ENCODE data around the gene PORCN.

PORCN gene

GRCh38 chrX:48559636-48560035 is 50.8 kb downstream of the PORCN start:
- H3K27ac ChIP-seq = no peak overlapping the region
- no peaks in the 10 kb centered on the region for H3K27me3 ChIP-seq (ENCODE audit: control insufficient read depth, insufficient read depth, low read length)
- H3K4me3 ChIP-seq (ENCODE audit: low read depth, low read length) = no peak overlapping the region
- no peaks in the 10 kb centered on the region for H3K9me3 ChIP-seq (ENCODE audit: control insufficient read depth, low read length)
- no peaks in the 10 kb centered on the region for H3K79me2 ChIP-seq
- no peak overlapping the region for H2AFZ ChIP-seq
- H3K9ac ChIP-seq = no peak overlapping the region
- TF ChIP-seq, protein P1, sequence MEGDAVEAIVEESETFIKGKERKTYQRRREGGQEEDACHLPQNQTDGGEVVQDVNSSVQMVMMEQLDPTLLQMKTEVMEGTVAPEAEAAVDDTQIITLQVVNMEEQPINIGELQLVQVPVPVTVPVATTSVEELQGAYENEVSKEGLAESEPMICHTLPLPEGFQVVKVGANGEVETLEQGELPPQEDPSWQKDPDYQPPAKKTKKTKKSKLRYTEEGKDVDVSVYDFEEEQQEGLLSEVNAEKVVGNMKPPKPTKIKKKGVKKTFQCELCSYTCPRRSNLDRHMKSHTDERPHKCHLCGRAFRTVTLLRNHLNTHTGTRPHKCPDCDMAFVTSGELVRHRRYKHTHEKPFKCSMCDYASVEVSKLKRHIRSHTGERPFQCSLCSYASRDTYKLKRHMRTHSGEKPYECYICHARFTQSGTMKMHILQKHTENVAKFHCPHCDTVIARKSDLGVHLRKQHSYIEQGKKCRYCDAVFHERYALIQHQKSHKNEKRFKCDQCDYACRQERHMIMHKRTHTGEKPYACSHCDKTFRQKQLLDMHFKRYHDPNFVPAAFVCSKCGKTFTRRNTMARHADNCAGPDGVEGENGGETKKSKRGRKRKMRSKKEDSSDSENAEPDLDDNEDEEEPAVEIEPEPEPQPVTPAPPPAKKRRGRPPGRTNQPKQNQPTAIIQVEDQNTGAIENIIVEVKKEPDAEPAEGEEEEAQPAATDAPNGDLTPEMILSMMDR (IDR thresholded peaks at IDR 0.05) = no peak
- H3K4me2 ChIP-seq (ENCODE audit: low read length) = no peak overlapping the region
- H3K4me1 ChIP-seq = no peaks in the 10 kb centered on the region
- no peaks in the 10 kb centered on the region for H3K36me3 ChIP-seq (ENCODE audit: control insufficient read depth, insufficient read depth, low read length)

DNA sequence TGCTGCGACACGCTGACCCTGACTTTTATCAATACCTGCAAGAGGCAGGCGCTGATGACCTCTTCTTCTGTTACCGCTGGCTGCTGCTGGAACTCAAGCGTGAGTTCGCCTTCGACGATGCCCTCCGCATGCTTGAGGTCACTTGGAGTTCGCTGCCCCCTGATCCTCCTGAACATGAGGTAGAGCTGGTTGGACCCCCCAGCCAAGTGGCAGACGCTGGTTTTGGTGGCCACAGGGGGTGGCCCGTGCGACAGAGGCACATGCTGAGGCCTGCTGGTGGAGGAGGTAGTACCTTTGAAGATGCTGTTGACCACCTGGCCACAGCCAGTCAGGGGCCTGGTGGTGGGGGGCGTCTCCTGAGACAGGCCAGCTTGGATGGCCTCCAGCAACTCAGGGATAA is 51.3 kb downstream of the PORCN start:
- Histone ChIP-seq H3K79me2 (no peaks in the 10 kb centered on the region), H3K4me2 (ENCODE audit: low read length) (no peak overlapping the region), H2AFZ (no peak overlapping the region), H3K9me3 (ENCODE audit: control insufficient read depth, low read length) (no peaks in the 10 kb centered on the region), H3K27ac (no peak overlapping the region), H3K9ac (no peak overlapping the region), H3K27me3 (ENCODE audit: control insufficient read depth, insufficient read depth, low read length) (no peaks in the 10 kb centered on the region), H3K36me3 (ENCODE audit: control insufficient read depth, insufficient read depth, low read length) (no peaks in the 10 kb centered on the region), H3K4me1 (no peaks in the 10 kb centered on the region), H3K4me3 (ENCODE audit: low read depth, low read length) (no peak overlapping the region)
- TF ChIP-seq, protein P1 (IDR thresholded peaks at IDR 0.05) = no peak

- H3K79me2 ChIP-seq = no peaks in the 10 kb centered on the region
- H3K27me3 ChIP-seq (ENCODE audit: control insufficient read depth, insufficient read depth, low read length) = no peaks in the 10 kb centered on the region
- no peaks in the 10 kb centered on the region for H3K9me3 ChIP-seq (ENCODE audit: control insufficient read depth, low read length)
- H2AFZ ChIP-seq = no peak overlapping the region
- H3K36me3 ChIP-seq (ENCODE audit: control insufficient read depth, insufficient read depth, low read length) = no peaks in the 10 kb centered on the region
- H3K4me2 ChIP-seq (ENCODE audit: low read length) = no peak overlapping the region
- TF ChIP-seq, protein P1 (IDR thresholded peaks at IDR 0.05) = no peak
- no peak overlapping the region for H3K27ac ChIP-seq
- no peak overlapping the region for H3K4me3 ChIP-seq (ENCODE audit: low read depth, low read length)
- no peak overlapping the region for H3K9ac ChIP-seq
- no peaks in the 10 kb centered on the region for H3K4me1 ChIP-seq
Measured at GRCh38 chrX:48560681-48561080, 51.9 kb downstream of the PORCN start.

DNA sequence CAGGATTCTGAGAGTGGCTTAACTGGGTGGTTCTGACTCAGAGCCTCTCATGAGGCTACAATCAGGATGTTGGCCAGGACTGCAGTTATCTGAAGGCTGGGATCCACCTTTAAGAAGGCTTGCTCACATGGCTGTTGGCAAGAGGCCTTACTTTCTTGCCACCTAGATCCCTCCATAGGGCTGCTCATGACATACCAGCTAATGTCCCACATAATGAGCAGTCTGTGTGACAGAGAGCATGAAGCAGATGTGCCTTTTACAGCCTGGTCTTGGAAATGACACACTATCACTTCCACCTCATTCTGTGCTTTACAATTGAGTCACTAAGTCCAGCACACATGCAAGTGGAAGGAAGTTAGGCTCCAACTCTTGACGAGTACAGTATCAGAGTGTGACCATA is 61.2 kb downstream of the PORCN start:
- no peaks in the 10 kb centered on the region for H3K9me3 ChIP-seq (ENCODE audit: control insufficient read depth, low read length)
- TF ChIP-seq, protein P1 (IDR thresholded peaks at IDR 0.05) = no peak
- peaks cover under 1% of the 10 kb centered on the region for H3K79me2 ChIP-seq
- H3K36me3 ChIP-seq (ENCODE audit: control insufficient read depth, insufficient read depth, low read length) = no peaks in the 10 kb centered on the region
- H3K4me3 ChIP-seq (ENCODE audit: low read depth, low read length) = no peak overlapping the region
- H2AFZ ChIP-seq = no peak overlapping the region
- H3K9ac ChIP-seq = no peak overlapping the region
- no peak overlapping the region for H3K27ac ChIP-seq
- H3K4me1 ChIP-seq = peaks cover 3% of the 10 kb centered on the region
- no peak overlapping the region for H3K4me2 ChIP-seq (ENCODE audit: low read length)
- H3K27me3 ChIP-seq (ENCODE audit: control insufficient read depth, insufficient read depth, low read length) = no peaks in the 10 kb centered on the region

Data from parathyroid adenoma (tissue), 2 donors.